Esophagus squamous epithelium (tissue), 4 donors: ENCODE results near the gene PPP1R9A.

Source experiments
- POLR2A ChIP-seq, 4 donors: fragments of 450-650 bp; IDR thresholded peaks; one replicate each; pipeline ENCODE4 v1.6.1; 2017; ENCODE audit warnings: antibody characterized with exemption in 4 of 4, mild to moderate bottlenecking in 4 of 4, moderate library complexity in 3 of 4
- TF ChIP-seq, protein P1 (sequence below), 6 experiments: fragments of 450-650 bp in 4 of 6; fragments of 200-600 bp in 2 of 6; sonication (generic) in 2 of 6; IDR thresholded peaks; one replicate each; pipeline ENCODE4 v1.5.1; 2016 to 2019; ENCODE audit warnings: antibody characterized with exemption in 6 of 6, mild to moderate bottlenecking in 4 of 6, moderate library complexity in 4 of 6

DNA sequence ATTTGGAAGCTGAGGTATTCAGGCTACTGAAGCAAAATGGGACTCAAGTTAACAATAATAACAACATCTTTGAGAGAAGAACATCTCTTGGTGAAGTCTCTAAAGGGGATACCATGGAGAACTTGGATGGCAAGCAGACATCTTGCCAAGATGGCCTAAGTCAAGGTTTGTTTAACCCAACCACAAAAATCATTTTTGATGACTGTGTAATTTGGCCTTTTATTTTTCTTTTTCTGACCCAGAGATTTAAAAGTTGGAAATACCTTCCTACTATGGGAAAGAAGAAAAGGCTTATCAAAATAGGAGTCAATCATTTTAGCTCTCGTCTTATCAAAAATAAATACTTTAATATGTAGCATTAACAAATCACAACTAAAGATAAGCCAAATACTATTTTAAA, 344.6 kb downstream of the PPP1R9A start:
- TF ChIP-seq, protein P1, sequence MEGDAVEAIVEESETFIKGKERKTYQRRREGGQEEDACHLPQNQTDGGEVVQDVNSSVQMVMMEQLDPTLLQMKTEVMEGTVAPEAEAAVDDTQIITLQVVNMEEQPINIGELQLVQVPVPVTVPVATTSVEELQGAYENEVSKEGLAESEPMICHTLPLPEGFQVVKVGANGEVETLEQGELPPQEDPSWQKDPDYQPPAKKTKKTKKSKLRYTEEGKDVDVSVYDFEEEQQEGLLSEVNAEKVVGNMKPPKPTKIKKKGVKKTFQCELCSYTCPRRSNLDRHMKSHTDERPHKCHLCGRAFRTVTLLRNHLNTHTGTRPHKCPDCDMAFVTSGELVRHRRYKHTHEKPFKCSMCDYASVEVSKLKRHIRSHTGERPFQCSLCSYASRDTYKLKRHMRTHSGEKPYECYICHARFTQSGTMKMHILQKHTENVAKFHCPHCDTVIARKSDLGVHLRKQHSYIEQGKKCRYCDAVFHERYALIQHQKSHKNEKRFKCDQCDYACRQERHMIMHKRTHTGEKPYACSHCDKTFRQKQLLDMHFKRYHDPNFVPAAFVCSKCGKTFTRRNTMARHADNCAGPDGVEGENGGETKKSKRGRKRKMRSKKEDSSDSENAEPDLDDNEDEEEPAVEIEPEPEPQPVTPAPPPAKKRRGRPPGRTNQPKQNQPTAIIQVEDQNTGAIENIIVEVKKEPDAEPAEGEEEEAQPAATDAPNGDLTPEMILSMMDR (IDR thresholded peaks at IDR 0.05), result no peak
- no peak for TF ChIP-seq POLR2A (IDR thresholded peaks at IDR 0.05)
